Measurements from ENCODE around the gene CRTC1.

The CRTC1 gene

DNA sequence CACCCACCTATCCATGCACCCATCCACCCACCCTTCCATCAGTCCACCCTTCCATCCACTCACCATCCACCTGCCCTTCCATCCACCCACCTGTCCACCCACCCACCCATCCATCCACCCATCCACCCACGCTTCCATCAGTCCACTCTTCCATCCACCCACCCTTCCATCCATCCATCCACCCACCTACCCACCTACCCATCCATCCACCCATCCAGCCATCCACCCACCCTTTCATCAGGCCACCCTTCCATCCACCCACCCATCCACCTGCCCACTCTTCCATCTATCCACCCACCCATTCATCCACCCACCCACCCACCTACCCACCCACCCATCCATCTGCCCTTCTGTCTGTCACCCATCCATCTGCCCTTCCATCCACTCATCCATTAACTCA, 29.6 kb upstream of the CRTC1 start:
- Histone ChIP-seq H3K27me3 (replicated peaks; ENCODE audit: insufficient read depth, low read length) (no peaks in the 10 kb centered on the region), H2AFZ (ENCODE audit: low read length) (no peak overlapping the region), H3K9me3 (replicated peaks; ENCODE audit: insufficient read depth, low read length) (no peaks in the 10 kb centered on the region), H3K79me2 (ENCODE audit: low read length) (no peaks in the 10 kb centered on the region), H3K4me1 (ENCODE audit: low read length) (no peaks in the 10 kb centered on the region), H3F3A (ENCODE audit: insufficient read depth, low read length) (no peaks in the 10 kb centered on the region), H3K4me2 (ENCODE audit: low read depth, low read length) (no peak overlapping the region), H4K20me1 (ENCODE audit: insufficient read depth, low read length) (no peaks in the 10 kb centered on the region), H3K4me3 (ENCODE audit: low read length) (no peak overlapping the region), H3K36me3 (replicated peaks; ENCODE audit: insufficient read depth, low read length) (no peaks in the 10 kb centered on the region), H3K9me2 (replicated peaks; ENCODE audit: insufficient read depth, low read length) (no peaks in the 10 kb centered on the region), H3K9ac (ENCODE audit: low read length) (no peak overlapping the region), H3K27ac (ENCODE audit: low read length) (no peak overlapping the region)
- no peak for DNase-seq
- TF ChIP-seq, protein P1, sequence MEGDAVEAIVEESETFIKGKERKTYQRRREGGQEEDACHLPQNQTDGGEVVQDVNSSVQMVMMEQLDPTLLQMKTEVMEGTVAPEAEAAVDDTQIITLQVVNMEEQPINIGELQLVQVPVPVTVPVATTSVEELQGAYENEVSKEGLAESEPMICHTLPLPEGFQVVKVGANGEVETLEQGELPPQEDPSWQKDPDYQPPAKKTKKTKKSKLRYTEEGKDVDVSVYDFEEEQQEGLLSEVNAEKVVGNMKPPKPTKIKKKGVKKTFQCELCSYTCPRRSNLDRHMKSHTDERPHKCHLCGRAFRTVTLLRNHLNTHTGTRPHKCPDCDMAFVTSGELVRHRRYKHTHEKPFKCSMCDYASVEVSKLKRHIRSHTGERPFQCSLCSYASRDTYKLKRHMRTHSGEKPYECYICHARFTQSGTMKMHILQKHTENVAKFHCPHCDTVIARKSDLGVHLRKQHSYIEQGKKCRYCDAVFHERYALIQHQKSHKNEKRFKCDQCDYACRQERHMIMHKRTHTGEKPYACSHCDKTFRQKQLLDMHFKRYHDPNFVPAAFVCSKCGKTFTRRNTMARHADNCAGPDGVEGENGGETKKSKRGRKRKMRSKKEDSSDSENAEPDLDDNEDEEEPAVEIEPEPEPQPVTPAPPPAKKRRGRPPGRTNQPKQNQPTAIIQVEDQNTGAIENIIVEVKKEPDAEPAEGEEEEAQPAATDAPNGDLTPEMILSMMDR (IDR thresholded peaks at IDR 0.05; ENCODE audit: low read length), result no peak
- TF ChIP-seq EZH2phosphoT487 (IDR thresholded peaks at IDR 0.05; ENCODE audit: low read length) (no peak), EZH2 (optimal IDR thresholded peaks at IDR 0.05; ENCODE audit: low read depth, low read length) (no peak)

DNA sequence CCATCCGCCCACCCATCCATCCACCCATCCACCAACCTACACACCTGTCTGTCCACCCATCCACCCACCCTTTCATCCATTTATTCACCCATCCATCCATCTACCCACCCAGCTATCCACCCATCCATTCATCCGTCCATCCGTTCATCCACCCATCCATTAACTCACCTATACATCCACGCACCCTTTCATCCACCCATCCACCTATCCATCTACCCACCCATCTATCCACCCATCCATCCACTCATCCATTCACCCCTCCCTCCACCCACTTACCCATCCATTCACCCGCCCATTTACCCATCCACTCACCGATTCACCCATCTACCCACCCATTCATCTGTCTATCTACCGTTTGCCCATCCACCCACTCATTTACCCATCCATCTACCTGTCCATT, 29.0 kb upstream of the CRTC1 start:
- no peaks in the 10 kb centered on the region for H3K27me3 ChIP-seq (replicated peaks; ENCODE audit: insufficient read depth, low read length)
- H3K4me1 ChIP-seq (ENCODE audit: low read length), result no peaks in the 10 kb centered on the region
- no peak overlapping the region for H2AFZ ChIP-seq (ENCODE audit: low read length)
- no peaks in the 10 kb centered on the region for H3K36me3 ChIP-seq (replicated peaks; ENCODE audit: insufficient read depth, low read length)
- no peak overlapping the region for H3K4me3 ChIP-seq (ENCODE audit: low read length)
- H3K9me2 ChIP-seq (replicated peaks; ENCODE audit: insufficient read depth, low read length), result no peaks in the 10 kb centered on the region
- H3K9me3 ChIP-seq (replicated peaks; ENCODE audit: insufficient read depth, low read length), result no peaks in the 10 kb centered on the region
- H3K27ac ChIP-seq (ENCODE audit: low read length), result no peak overlapping the region
- no peak for TF ChIP-seq EZH2phosphoT487 (IDR thresholded peaks at IDR 0.05; ENCODE audit: low read length)
- TF ChIP-seq EZH2 (optimal IDR thresholded peaks at IDR 0.05; ENCODE audit: low read depth, low read length), result no peak
- TF ChIP-seq, protein P1 (IDR thresholded peaks at IDR 0.05; ENCODE audit: low read length), result no peak
- H4K20me1 ChIP-seq (ENCODE audit: insufficient read depth, low read length), result no peaks in the 10 kb centered on the region
- no peaks in the 10 kb centered on the region for H3F3A ChIP-seq (ENCODE audit: insufficient read depth, low read length)
- no peak overlapping the region for H3K4me2 ChIP-seq (ENCODE audit: low read depth, low read length)
- DNase-seq, result no peak
- no peak overlapping the region for H3K9ac ChIP-seq (ENCODE audit: low read length)
- H3K79me2 ChIP-seq (ENCODE audit: low read length), result no peaks in the 10 kb centered on the region

DNA sequence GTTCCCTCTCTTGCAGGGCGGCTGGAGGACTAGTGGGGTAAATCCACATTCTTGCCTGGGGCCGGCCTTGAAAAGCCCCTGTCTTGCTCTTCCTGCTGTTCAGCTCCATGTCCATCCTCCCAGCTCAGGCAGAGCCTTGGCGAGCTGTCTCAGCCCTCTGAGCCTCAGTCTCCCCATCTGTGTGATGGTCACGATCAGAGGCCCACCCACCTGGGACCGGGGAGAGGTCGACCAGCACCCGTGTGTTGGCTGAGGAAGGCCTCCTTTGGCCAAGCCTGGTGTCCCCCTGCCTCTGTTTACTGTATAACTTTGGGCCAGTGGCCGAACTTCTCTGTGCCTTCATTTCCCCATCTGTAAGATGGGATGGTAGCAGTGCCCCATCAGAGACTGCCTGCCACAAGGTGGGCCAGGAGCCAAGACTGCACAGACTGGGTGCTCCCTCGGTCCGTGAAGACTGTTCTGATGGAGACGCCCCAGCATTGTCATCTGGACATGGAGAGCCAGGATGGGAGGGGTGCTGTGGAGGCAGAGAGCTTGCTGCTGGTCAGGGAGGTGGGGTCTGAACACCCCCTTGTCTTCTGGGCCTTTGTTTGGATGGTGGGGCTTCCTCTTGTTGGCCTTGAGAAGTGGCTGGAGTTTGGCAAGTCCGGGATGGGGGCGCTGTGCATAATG, 28.2 kb upstream of the CRTC1 start:
- no peak overlapping the region for H3K4me2 ChIP-seq (ENCODE audit: low read depth, low read length)
- TF ChIP-seq, protein P1 (IDR thresholded peaks at IDR 0.05; ENCODE audit: low read length), result no peak
- H4K20me1 ChIP-seq (ENCODE audit: insufficient read depth, low read length), result no peaks in the 10 kb centered on the region
- H3K9ac ChIP-seq (ENCODE audit: low read length), result no peak overlapping the region
- H3K4me3 ChIP-seq (ENCODE audit: low read length), result no peak overlapping the region
- H3K4me1 ChIP-seq (ENCODE audit: low read length), result no peaks in the 10 kb centered on the region
- H3F3A ChIP-seq (ENCODE audit: insufficient read depth, low read length), result no peaks in the 10 kb centered on the region
- no peaks in the 10 kb centered on the region for H3K27me3 ChIP-seq (replicated peaks; ENCODE audit: insufficient read depth, low read length)
- DNase-seq, result no peak
- H3K36me3 ChIP-seq (replicated peaks; ENCODE audit: insufficient read depth, low read length), result no peaks in the 10 kb centered on the region
- no peaks in the 10 kb centered on the region for H3K79me2 ChIP-seq (ENCODE audit: low read length)
- H2AFZ ChIP-seq (ENCODE audit: low read length), result no peak overlapping the region
- H3K9me3 ChIP-seq (replicated peaks; ENCODE audit: insufficient read depth, low read length), result no peaks in the 10 kb centered on the region
- H3K9me2 ChIP-seq (replicated peaks; ENCODE audit: insufficient read depth, low read length), result no peaks in the 10 kb centered on the region
- no peak overlapping the region for H3K27ac ChIP-seq (ENCODE audit: low read length)

All from MM.1S (cell line).